ENCODE data around the gene OTULINL.
A peak's percentile ranks its signal among the peaks of the same experiment; 100 is the strongest.

The OTULINL gene

DNA sequence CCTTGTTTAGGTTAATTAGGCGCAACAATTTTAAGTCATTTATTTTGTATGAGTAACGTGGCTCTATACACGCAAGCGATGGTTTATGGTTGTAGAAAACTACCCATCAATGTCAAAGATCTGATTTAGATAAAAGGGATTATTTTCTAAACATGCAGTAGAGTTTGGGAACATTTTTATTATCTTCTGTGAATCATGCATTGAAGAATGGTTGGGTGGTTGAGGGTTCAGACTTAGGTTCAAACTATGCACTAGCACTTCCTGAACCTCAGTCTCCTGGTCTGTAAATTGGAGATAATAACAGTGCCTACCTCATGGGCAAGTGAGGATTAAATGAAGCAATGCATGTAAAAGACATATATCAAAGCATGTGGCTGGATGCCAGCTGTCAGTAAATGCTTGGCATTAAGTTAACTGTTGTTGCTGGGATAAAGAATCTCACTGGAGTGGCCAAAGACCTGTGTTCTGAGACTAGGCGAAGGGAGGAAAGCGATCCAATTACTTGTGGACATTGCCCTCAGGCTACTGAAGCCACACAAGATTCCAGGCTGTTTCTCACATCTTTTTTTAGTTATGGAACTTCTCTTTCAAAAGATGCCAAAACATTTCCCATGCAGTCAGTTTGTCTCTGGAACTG lies 1.1 kb upstream of the OTULINL start (continued):
- TF ChIP-seq AEBP2 (tag by site-specific recombination; IDR thresholded peaks at IDR 0.05; ENCODE audit: borderline replicate concordance) (no peak), ZNF571 (tag by site-specific recombination; IDR thresholded peaks at IDR 0.05) (no peak), ZFP3 (tag by site-specific recombination; IDR thresholded peaks at IDR 0.05; ENCODE audit: low read depth) (no peak), KLF9 (tag by site-specific recombination; IDR thresholded peaks at IDR 0.05; ENCODE audit: low read depth) (no peak), ZBTB1 (tag by site-specific recombination; IDR thresholded peaks at IDR 0.05) (peak; percentile 95), ZNF747 (tag by site-specific recombination; IDR thresholded peaks at IDR 0.05) (no peak), YY1 (tag by site-specific recombination; IDR thresholded peaks at IDR 0.05) (no peak), KLF17 (tag by site-specific recombination; IDR thresholded peaks at IDR 0.05) (peak; percentile 72), ZXDB (tag by site-specific recombination; IDR thresholded peaks at IDR 0.05) (0 out of 2 replicates have a peak, but pooled peaks have one; percentile 42), ZNF157 (tag by site-specific recombination; IDR thresholded peaks at IDR 0.05) (no peak), ZFP37 (tag by site-specific recombination; IDR thresholded peaks at IDR 0.05) (0 out of 2 replicates have a peak, but pooled peaks have one; percentile 30), ZNF274 (IDR thresholded peaks at IDR 0.05; ENCODE audit: low read length) (no peak), ZNF274 (tag by site-specific recombination; IDR thresholded peaks at IDR 0.05; ENCODE audit: borderline replicate concordance) (no peak), ZNF24 (tag by site-specific recombination; IDR thresholded peaks at IDR 0.05) (peak; percentile 96), ZNF146 (tag by site-specific recombination; IDR thresholded peaks at IDR 0.05) (peak; percentile 78), ZNF48 (tag by site-specific recombination; IDR thresholded peaks at IDR 0.05) (no peak), HOXC10 (CRISPR knock-in tag; IDR thresholded peaks at IDR 0.05) (no peak), ZNF501 (tag by site-specific recombination; IDR thresholded peaks at IDR 0.05) (peak; percentile 74; the same call in 1 of the 2 replicates), ZFP69B (tag by site-specific recombination; IDR thresholded peaks at IDR 0.05) (peak; percentile 82; the same call in 1 of the 2 replicates)
- TF ChIP-seq, protein P1, sequence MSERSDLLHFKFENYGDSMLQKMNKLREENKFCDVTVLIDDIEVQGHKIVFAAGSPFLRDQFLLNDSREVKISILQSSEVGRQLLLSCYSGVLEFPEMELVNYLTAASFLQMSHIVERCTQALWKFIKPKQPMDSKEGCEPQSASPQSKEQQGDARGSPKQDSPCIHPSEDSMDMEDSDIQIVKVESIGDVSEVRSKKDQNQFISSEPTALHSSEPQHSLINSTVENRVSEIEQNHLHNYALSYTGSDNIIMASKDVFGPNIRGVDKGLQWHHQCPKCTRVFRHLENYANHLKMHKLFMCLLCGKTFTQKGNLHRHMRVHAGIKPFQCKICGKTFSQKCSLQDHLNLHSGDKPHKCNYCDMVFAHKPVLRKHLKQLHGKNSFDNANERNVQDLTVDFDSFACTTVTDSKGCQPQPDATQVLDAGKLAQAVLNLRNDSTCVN (tag by site-specific recombination; optimal IDR thresholded peaks at IDR 0.05): no peak
- TF ChIP-seq, protein P2, sequence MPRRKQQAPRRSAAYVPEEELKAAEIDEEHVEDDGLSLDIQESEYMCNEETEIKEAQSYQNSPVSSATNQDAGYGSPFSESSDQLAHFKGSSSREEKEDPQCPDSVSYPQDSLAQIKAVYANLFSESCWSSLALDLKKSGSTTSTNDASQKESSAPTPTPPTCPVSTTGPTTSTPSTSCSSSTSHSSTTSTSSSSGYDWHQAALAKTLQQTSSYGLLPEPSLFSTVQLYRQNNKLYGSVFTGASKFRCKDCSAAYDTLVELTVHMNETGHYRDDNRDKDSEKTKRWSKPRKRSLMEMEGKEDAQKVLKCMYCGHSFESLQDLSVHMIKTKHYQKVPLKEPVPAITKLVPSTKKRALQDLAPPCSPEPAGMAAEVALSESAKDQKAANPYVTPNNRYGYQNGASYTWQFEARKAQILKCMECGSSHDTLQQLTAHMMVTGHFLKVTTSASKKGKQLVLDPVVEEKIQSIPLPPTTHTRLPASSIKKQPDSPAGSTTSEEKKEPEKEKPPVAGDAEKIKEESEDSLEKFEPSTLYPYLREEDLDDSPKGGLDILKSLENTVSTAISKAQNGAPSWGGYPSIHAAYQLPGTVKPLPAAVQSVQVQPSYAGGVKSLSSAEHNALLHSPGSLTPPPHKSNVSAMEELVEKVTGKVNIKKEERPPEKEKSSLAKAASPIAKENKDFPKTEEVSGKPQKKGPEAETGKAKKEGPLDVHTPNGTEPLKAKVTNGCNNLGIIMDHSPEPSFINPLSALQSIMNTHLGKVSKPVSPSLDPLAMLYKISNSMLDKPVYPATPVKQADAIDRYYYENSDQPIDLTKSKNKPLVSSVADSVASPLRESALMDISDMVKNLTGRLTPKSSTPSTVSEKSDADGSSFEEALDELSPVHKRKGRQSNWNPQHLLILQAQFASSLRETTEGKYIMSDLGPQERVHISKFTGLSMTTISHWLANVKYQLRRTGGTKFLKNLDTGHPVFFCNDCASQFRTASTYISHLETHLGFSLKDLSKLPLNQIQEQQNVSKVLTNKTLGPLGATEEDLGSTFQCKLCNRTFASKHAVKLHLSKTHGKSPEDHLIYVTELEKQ (tag by site-specific recombination; IDR thresholded peaks at IDR 0.05; ENCODE audit: borderline replicate concordance): peak; percentile 87; the same call in 1 of the 2 replicates
- TF ChIP-seq, protein P3, sequence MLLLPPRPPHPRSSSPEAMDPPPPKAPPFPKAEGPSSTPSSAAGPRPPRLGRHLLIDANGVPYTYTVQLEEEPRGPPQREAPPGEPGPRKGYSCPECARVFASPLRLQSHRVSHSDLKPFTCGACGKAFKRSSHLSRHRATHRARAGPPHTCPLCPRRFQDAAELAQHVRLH (tag by site-specific recombination; IDR thresholded peaks at IDR 0.05): peak; percentile 85; the same call in 1 of the 2 replicates
- TF ChIP-seq, protein P4, sequence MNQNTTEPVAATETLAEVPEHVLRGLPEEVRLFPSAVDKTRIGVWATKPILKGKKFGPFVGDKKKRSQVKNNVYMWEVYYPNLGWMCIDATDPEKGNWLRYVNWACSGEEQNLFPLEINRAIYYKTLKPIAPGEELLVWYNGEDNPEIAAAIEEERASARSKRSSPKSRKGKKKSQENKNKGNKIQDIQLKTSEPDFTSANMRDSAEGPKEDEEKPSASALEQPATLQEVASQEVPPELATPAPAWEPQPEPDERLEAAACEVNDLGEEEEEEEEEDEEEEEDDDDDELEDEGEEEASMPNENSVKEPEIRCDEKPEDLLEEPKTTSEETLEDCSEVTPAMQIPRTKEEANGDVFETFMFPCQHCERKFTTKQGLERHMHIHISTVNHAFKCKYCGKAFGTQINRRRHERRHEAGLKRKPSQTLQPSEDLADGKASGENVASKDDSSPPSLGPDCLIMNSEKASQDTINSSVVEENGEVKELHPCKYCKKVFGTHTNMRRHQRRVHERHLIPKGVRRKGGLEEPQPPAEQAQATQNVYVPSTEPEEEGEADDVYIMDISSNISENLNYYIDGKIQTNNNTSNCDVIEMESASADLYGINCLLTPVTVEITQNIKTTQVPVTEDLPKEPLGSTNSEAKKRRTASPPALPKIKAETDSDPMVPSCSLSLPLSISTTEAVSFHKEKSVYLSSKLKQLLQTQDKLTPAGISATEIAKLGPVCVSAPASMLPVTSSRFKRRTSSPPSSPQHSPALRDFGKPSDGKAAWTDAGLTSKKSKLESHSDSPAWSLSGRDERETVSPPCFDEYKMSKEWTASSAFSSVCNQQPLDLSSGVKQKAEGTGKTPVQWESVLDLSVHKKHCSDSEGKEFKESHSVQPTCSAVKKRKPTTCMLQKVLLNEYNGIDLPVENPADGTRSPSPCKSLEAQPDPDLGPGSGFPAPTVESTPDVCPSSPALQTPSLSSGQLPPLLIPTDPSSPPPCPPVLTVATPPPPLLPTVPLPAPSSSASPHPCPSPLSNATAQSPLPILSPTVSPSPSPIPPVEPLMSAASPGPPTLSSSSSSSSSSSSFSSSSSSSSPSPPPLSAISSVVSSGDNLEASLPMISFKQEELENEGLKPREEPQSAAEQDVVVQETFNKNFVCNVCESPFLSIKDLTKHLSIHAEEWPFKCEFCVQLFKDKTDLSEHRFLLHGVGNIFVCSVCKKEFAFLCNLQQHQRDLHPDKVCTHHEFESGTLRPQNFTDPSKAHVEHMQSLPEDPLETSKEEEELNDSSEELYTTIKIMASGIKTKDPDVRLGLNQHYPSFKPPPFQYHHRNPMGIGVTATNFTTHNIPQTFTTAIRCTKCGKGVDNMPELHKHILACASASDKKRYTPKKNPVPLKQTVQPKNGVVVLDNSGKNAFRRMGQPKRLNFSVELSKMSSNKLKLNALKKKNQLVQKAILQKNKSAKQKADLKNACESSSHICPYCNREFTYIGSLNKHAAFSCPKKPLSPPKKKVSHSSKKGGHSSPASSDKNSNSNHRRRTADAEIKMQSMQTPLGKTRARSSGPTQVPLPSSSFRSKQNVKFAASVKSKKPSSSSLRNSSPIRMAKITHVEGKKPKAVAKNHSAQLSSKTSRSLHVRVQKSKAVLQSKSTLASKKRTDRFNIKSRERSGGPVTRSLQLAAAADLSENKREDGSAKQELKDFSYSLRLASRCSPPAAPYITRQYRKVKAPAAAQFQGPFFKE (tag by site-specific recombination; IDR thresholded peaks at IDR 0.05; ENCODE audit: borderline replicate concordance): no peak
- TF ChIP-seq, protein P5, sequence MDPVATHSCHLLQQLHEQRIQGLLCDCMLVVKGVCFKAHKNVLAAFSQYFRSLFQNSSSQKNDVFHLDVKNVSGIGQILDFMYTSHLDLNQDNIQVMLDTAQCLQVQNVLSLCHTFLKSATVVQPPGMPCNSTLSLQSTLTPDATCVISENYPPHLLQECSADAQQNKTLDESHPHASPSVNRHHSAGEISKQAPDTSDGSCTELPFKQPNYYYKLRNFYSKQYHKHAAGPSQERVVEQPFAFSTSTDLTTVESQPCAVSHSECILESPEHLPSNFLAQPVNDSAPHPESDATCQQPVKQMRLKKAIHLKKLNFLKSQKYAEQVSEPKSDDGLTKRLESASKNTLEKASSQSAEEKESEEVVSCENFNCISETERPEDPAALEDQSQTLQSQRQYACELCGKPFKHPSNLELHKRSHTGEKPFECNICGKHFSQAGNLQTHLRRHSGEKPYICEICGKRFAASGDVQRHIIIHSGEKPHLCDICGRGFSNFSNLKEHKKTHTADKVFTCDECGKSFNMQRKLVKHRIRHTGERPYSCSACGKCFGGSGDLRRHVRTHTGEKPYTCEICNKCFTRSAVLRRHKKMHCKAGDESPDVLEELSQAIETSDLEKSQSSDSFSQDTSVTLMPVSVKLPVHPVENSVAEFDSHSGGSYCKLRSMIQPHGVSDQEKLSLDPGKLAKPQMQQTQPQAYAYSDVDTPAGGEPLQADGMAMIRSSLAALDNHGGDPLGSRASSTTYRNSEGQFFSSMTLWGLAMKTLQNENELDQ (tag by site-specific recombination; IDR thresholded peaks at IDR 0.05; ENCODE audit: low read depth): no peak
